Ishikawa (cell line): Measurements from ENCODE around the gene TNKS1BP1.

Experiments
- CEBPB ChIP-seq: IDR thresholded peaks from 2 replicates; pipeline ENCODE4 v1.6.1; 2012
- CREB1 ChIP-seq: IDR thresholded peaks from 2 replicates; pipeline ENCODE4 v1.6.1; 2012; ENCODE audit warnings: low read depth
- EGR1 ChIP-seq: IDR thresholded peaks from 2 replicates; pipeline ENCODE4 v1.6.1; 2012
- EP300 ChIP-seq: IDR thresholded peaks from 2 replicates; pipeline ENCODE4 v1.6.1; 2012; ENCODE audit warnings: borderline replicate concordance
- FOXM1 ChIP-seq: IDR thresholded peaks from 2 replicates; pipeline ENCODE4 v1.6.1; 2012; ENCODE audit warnings: low read depth, borderline replicate concordance
- RAD21 ChIP-seq: IDR thresholded peaks from 2 replicates; pipeline ENCODE4 v1.6.1; 2012; ENCODE audit warnings: low read depth
- TAF1 ChIP-seq: IDR thresholded peaks from 2 replicates; pipeline ENCODE4 v1.6.1; 2012; ENCODE audit warnings: low read depth, mild to moderate bottlenecking
- TEAD4 ChIP-seq: IDR thresholded peaks from 2 replicates; pipeline ENCODE4 v1.6.1; 2012
- YY1 ChIP-seq: IDR thresholded peaks from 2 replicates; pipeline ENCODE4 v1.6.1; 2012; ENCODE audit warnings: low read depth
- ZBTB7A ChIP-seq: IDR thresholded peaks from 2 replicates; pipeline ENCODE4 v1.6.1; 2012; ENCODE audit warnings: low read depth
- TF ChIP-seq, protein P1 (sequence below): IDR thresholded peaks from 2 replicates; pipeline ENCODE4 v1.6.1; 2012
- TF ChIP-seq, protein P2 (sequence below): IDR thresholded peaks from 2 replicates; pipeline ENCODE4 v1.6.1; 2012; ENCODE audit warnings: low read depth, mild to moderate bottlenecking

- TF ChIP-seq TEAD4 (no peak), EP300 (no peak), YY1 (no peak), RAD21 (no peak), CEBPB (no peak), FOXM1 (no peak), ZBTB7A (no peak), EGR1 (no peak), TAF1 (no peak), CREB1 (no peak)
- TF ChIP-seq, protein P1, sequence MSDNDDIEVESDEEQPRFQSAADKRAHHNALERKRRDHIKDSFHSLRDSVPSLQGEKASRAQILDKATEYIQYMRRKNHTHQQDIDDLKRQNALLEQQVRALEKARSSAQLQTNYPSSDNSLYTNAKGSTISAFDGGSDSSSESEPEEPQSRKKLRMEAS: no peak
- TF ChIP-seq, protein P2, sequence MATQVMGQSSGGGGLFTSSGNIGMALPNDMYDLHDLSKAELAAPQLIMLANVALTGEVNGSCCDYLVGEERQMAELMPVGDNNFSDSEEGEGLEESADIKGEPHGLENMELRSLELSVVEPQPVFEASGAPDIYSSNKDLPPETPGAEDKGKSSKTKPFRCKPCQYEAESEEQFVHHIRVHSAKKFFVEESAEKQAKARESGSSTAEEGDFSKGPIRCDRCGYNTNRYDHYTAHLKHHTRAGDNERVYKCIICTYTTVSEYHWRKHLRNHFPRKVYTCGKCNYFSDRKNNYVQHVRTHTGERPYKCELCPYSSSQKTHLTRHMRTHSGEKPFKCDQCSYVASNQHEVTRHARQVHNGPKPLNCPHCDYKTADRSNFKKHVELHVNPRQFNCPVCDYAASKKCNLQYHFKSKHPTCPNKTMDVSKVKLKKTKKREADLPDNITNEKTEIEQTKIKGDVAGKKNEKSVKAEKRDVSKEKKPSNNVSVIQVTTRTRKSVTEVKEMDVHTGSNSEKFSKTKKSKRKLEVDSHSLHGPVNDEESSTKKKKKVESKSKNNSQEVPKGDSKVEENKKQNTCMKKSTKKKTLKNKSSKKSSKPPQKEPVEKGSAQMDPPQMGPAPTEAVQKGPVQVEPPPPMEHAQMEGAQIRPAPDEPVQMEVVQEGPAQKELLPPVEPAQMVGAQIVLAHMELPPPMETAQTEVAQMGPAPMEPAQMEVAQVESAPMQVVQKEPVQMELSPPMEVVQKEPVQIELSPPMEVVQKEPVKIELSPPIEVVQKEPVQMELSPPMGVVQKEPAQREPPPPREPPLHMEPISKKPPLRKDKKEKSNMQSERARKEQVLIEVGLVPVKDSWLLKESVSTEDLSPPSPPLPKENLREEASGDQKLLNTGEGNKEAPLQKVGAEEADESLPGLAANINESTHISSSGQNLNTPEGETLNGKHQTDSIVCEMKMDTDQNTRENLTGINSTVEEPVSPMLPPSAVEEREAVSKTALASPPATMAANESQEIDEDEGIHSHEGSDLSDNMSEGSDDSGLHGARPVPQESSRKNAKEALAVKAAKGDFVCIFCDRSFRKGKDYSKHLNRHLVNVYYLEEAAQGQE: no peak
Measured at GRCh38 chr11:57251037-57251436, 73.7 kb downstream of the TNKS1BP1 start.
